ENCODE results near the gene TMEM108.

GRCh38 chr3:133171831-133172230 is 133.6 kb downstream of the TMEM108 start:
- TF ChIP-seq, protein P1, sequence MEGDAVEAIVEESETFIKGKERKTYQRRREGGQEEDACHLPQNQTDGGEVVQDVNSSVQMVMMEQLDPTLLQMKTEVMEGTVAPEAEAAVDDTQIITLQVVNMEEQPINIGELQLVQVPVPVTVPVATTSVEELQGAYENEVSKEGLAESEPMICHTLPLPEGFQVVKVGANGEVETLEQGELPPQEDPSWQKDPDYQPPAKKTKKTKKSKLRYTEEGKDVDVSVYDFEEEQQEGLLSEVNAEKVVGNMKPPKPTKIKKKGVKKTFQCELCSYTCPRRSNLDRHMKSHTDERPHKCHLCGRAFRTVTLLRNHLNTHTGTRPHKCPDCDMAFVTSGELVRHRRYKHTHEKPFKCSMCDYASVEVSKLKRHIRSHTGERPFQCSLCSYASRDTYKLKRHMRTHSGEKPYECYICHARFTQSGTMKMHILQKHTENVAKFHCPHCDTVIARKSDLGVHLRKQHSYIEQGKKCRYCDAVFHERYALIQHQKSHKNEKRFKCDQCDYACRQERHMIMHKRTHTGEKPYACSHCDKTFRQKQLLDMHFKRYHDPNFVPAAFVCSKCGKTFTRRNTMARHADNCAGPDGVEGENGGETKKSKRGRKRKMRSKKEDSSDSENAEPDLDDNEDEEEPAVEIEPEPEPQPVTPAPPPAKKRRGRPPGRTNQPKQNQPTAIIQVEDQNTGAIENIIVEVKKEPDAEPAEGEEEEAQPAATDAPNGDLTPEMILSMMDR (IDR thresholded peaks at IDR 0.05), result no peak
- TF ChIP-seq POLR2A (IDR thresholded peaks at IDR 0.05), result no peak

All from lower leg skin (tissue), 3 donors.